ENCODE results near the gene KCNQ5. TPM values are rescaled to one million over a fixed set of nuclear protein-coding genes. Genes with fewer than 3 reads are reported as not detected.

KCNQ5 gene
- total RNA-seq, 2 experiments from 2014 or later: 10.0 to 11.8 TPM

- ChIA-PET CTCF (no interaction called here), POLR2A (no interaction called here)
- H3K4me3 Mint-ChIP-seq: no peak overlapping the region
- no peaks in the 10 kb centered on the region for H3K36me3 Mint-ChIP-seq (ENCODE audit: low read depth)
- H3K4me1 Mint-ChIP-seq (ENCODE audit: low read depth): no peaks in the 10 kb centered on the region
- DNase-seq (no peak), ATAC-seq (no peak)
- no peak overlapping the region for H3K27ac Mint-ChIP-seq
- no peaks in the 10 kb centered on the region for H3K27me3 Mint-ChIP-seq (ENCODE audit: low read depth)
- H3K9me3 Mint-ChIP-seq (ENCODE audit: insufficient read depth): no peaks in the 10 kb centered on the region
Measured at GRCh38 chr6:72955666-72956065, 333.8 kb downstream of the KCNQ5 start.

GRCh38 chr6:72956272-72956671, 334.4 kb downstream of the KCNQ5 start:
- no peaks in the 10 kb centered on the region for H3K4me1 Mint-ChIP-seq (ENCODE audit: low read depth)
- no peaks in the 10 kb centered on the region for H3K27me3 Mint-ChIP-seq (ENCODE audit: low read depth)
- no peak for DNase-seq
- POLR2A ChIA-PET: no interaction called here
- CTCF ChIA-PET: no interaction called here
- no peak for ATAC-seq
- H3K27ac Mint-ChIP-seq: no peak overlapping the region
- no peak overlapping the region for H3K4me3 Mint-ChIP-seq
- H3K36me3 Mint-ChIP-seq (ENCODE audit: low read depth): no peaks in the 10 kb centered on the region
- H3K9me3 Mint-ChIP-seq (ENCODE audit: insufficient read depth): no peaks in the 10 kb centered on the region

GRCh38 chr6:72959821-72960220, 338.0 kb downstream of the KCNQ5 start:
- POLR2A ChIA-PET: no interaction called here
- Mint-ChIP-seq H3K36me3 (ENCODE audit: low read depth) (peaks cover 2% of the 10 kb centered on the region), H3K27ac (no peak overlapping the region), H3K4me3 (no peak overlapping the region), H3K27me3 (ENCODE audit: low read depth) (no peaks in the 10 kb centered on the region), H3K9me3 (ENCODE audit: insufficient read depth) (no peaks in the 10 kb centered on the region), H3K4me1 (ENCODE audit: low read depth) (no peaks in the 10 kb centered on the region)
- CTCF ChIA-PET: no interaction called here
- ATAC-seq (no peak), DNase-seq (no peak)

- ChIA-PET POLR2A (no interaction called here), CTCF (no interaction called here)
- Mint-ChIP-seq H3K27ac (no peak overlapping the region), H3K4me1 (ENCODE audit: low read depth) (no peaks in the 10 kb centered on the region), H3K27me3 (ENCODE audit: low read depth) (no peaks in the 10 kb centered on the region), H3K4me3 (no peak overlapping the region), H3K9me3 (ENCODE audit: insufficient read depth) (no peaks in the 10 kb centered on the region), H3K36me3 (ENCODE audit: low read depth) (peaks cover 2% of the 10 kb centered on the region)
- DNase-seq (no peak), ATAC-seq (no peak)
Measured at GRCh38 chr6:72963946-72964345, 342.1 kb downstream of the KCNQ5 start.

GRCh38 chr6:72966628-72967280, 344.9 kb downstream of the KCNQ5 start:
- H3K4me1 Mint-ChIP-seq (ENCODE audit: low read depth): no peaks in the 10 kb centered on the region
- no peak for ATAC-seq
- ChIA-PET POLR2A (no interaction called here), CTCF (no interaction called here)
- no peaks in the 10 kb centered on the region for H3K9me3 Mint-ChIP-seq (ENCODE audit: insufficient read depth)
- no peak overlapping the region for H3K4me3 Mint-ChIP-seq
- no peak overlapping the region for H3K27ac Mint-ChIP-seq
- DNase-seq: no peak
- no peaks in the 10 kb centered on the region for H3K27me3 Mint-ChIP-seq (ENCODE audit: low read depth)
- H3K36me3 Mint-ChIP-seq (ENCODE audit: low read depth): no peaks in the 10 kb centered on the region

GRCh38 chr6:72967329-72967728, 345.5 kb downstream of the KCNQ5 start:
- Mint-ChIP-seq H3K4me1 (ENCODE audit: low read depth) (no peaks in the 10 kb centered on the region), H3K4me3 (no peak overlapping the region), H3K36me3 (ENCODE audit: low read depth) (no peaks in the 10 kb centered on the region), H3K27me3 (ENCODE audit: low read depth) (no peaks in the 10 kb centered on the region), H3K9me3 (ENCODE audit: insufficient read depth) (no peaks in the 10 kb centered on the region), H3K27ac (no peak overlapping the region)
- ATAC-seq (no peak), DNase-seq (no peak)
- CTCF ChIA-PET: no interaction called here
- POLR2A ChIA-PET: no interaction called here

GRCh38 chr6:72968704-72969103, 346.8 kb downstream of the KCNQ5 start:
- Mint-ChIP-seq H3K27me3 (ENCODE audit: low read depth) (no peaks in the 10 kb centered on the region), H3K4me1 (ENCODE audit: low read depth) (no peaks in the 10 kb centered on the region), H3K27ac (no peak overlapping the region), H3K9me3 (ENCODE audit: insufficient read depth) (no peaks in the 10 kb centered on the region), H3K4me3 (no peak overlapping the region), H3K36me3 (ENCODE audit: low read depth) (no peaks in the 10 kb centered on the region)
- CTCF ChIA-PET: no interaction called here
- ATAC-seq (no peak), DNase-seq (no peak)
- POLR2A ChIA-PET: no interaction called here

- no peaks in the 10 kb centered on the region for H3K27me3 Mint-ChIP-seq (ENCODE audit: low read depth)
- H3K4me3 Mint-ChIP-seq: no peak overlapping the region
- no peaks in the 10 kb centered on the region for H3K9me3 Mint-ChIP-seq (ENCODE audit: insufficient read depth)
- CTCF ChIA-PET: no interaction called here
- no peaks in the 10 kb centered on the region for H3K36me3 Mint-ChIP-seq (ENCODE audit: low read depth)
- POLR2A ChIA-PET: no interaction called here
- no peaks in the 10 kb centered on the region for H3K4me1 Mint-ChIP-seq (ENCODE audit: low read depth)
- DNase-seq (no peak), ATAC-seq (no peak)
- no peak overlapping the region for H3K27ac Mint-ChIP-seq
Measured at GRCh38 chr6:72969666-72970065, 347.8 kb downstream of the KCNQ5 start.

GRCh38 chr6:72972579-72972978, 350.7 kb downstream of the KCNQ5 start:
- H3K36me3 Mint-ChIP-seq (ENCODE audit: low read depth): no peaks in the 10 kb centered on the region
- no peak for ATAC-seq
- no peak overlapping the region for H3K27ac Mint-ChIP-seq
- ChIA-PET CTCF (no interaction called here), POLR2A (no interaction called here)
- peaks cover 3% of the 10 kb centered on the region for H3K4me1 Mint-ChIP-seq (ENCODE audit: low read depth)
- H3K27me3 Mint-ChIP-seq (ENCODE audit: low read depth): no peaks in the 10 kb centered on the region
- no peaks in the 10 kb centered on the region for H3K9me3 Mint-ChIP-seq (ENCODE audit: insufficient read depth)
- H3K4me3 Mint-ChIP-seq: no peak overlapping the region
- DNase-seq: no peak

- H3K36me3 Mint-ChIP-seq (ENCODE audit: low read depth): peaks cover 8% of the 10 kb centered on the region
- H3K27ac Mint-ChIP-seq: no peak overlapping the region
- CTCF ChIA-PET: interaction anchor here (1.0 kb wide), 1 partner anchor 358 kb away, joined by 3 read pairs; no protein-coding TSS in a partner anchor
- H3K27me3 Mint-ChIP-seq (ENCODE audit: low read depth): no peaks in the 10 kb centered on the region
- POLR2A ChIA-PET: no interaction called here
- H3K4me1 Mint-ChIP-seq (ENCODE audit: low read depth): peaks cover 3% of the 10 kb centered on the region
- H3K4me3 Mint-ChIP-seq: no peak overlapping the region
- ATAC-seq (no peak), DNase-seq (no peak)
- no peaks in the 10 kb centered on the region for H3K9me3 Mint-ChIP-seq (ENCODE audit: insufficient read depth)
Measured at GRCh38 chr6:72974276-72974675, 352.4 kb downstream of the KCNQ5 start.

- no peaks in the 10 kb centered on the region for H3K27me3 Mint-ChIP-seq (ENCODE audit: low read depth)
- H3K36me3 Mint-ChIP-seq (ENCODE audit: low read depth): peaks cover 9% of the 10 kb centered on the region
- H3K4me1 Mint-ChIP-seq (ENCODE audit: low read depth): peaks cover 3% of the 10 kb centered on the region
- H3K27ac Mint-ChIP-seq: no peak overlapping the region
- POLR2A ChIA-PET: no interaction called here
- DNase-seq (no peak), ATAC-seq (no peak)
- H3K9me3 Mint-ChIP-seq (ENCODE audit: insufficient read depth): no peaks in the 10 kb centered on the region
- CTCF ChIA-PET: no interaction called here
- no peak overlapping the region for H3K4me3 Mint-ChIP-seq
Measured at GRCh38 chr6:72975352-72975752, 353.5 kb downstream of the KCNQ5 start.

GRCh38 chr6:72976484-72976883, 354.6 kb downstream of the KCNQ5 start:
- ATAC-seq (no peak), DNase-seq (no peak)
- Mint-ChIP-seq H3K9me3 (ENCODE audit: insufficient read depth) (no peaks in the 10 kb centered on the region), H3K4me1 (ENCODE audit: low read depth) (peaks cover 3% of the 10 kb centered on the region), H3K27ac (no peak overlapping the region), H3K36me3 (ENCODE audit: low read depth) (peaks cover 9% of the 10 kb centered on the region), H3K27me3 (ENCODE audit: low read depth) (no peaks in the 10 kb centered on the region), H3K4me3 (no peak overlapping the region)
- CTCF ChIA-PET: no interaction called here
- POLR2A ChIA-PET: no interaction called here

GRCh38 chr6:72977114-72977513, 355.2 kb downstream of the KCNQ5 start:
- no peak for DNase-seq
- ChIA-PET CTCF (no interaction called here), POLR2A (no interaction called here)
- no peak overlapping the region for H3K27ac Mint-ChIP-seq
- H3K4me3 Mint-ChIP-seq: no peak overlapping the region
- ATAC-seq: no peak
- H3K36me3 Mint-ChIP-seq (ENCODE audit: low read depth): peaks cover 9% of the 10 kb centered on the region
- H3K27me3 Mint-ChIP-seq (ENCODE audit: low read depth): no peaks in the 10 kb centered on the region
- no peaks in the 10 kb centered on the region for H3K9me3 Mint-ChIP-seq (ENCODE audit: insufficient read depth)
- H3K4me1 Mint-ChIP-seq (ENCODE audit: low read depth): peaks cover 3% of the 10 kb centered on the region
